Thoracic aorta (tissue), 2 donors: Measurements from ENCODE around the gene PEAK3. TPM values are rescaled to one million over a fixed set of nuclear protein-coding genes. Genes with fewer than 3 reads are reported as not detected.

Experiments
- ATAC-seq: fragments of 150-250 bp; one replicate; pipeline ENCODE4 v1.8.0; 2017; ENCODE audit warnings: low read depth; ENCODE audit not compliant: insufficient number of reproducible peaks, low FRiP score
- DNase-seq: peaks from one replicate; pipeline ENCODE4 v3.0.0-alpha.2; 2020; ENCODE audit warnings: low spot score
- H3K27ac ChIP-seq, 2 donors: fragments of 200-600 bp; sonication (generic); 1 replicate in 1 of 2; 2 replicates in 1 of 2; pipeline ENCODE4 v1.5.1; 2016; ENCODE audit warnings: mild to moderate bottlenecking in 2 of 2, moderate library complexity in 2 of 2
- H3K27me3 ChIP-seq: fragments of 200-600 bp; sonication (generic); replicated peaks from 2 replicates; pipeline ENCODE4 v1.6.0; 2016; ENCODE audit warnings: mild to moderate bottlenecking; ENCODE audit not compliant: insufficient read depth
- H3K36me3 ChIP-seq: fragments of 200-600 bp; sonication (generic); one replicate; pipeline ENCODE4 v1.5.1; 2016
- H3K4me1 ChIP-seq, 2 donors: fragments of 200-600 bp; sonication (generic); 1 replicate in 1 of 2; 2 replicates in 1 of 2; pipeline versions ENCODE4 v1.5.1 to v1.6.0; 2016; ENCODE audit warnings: low read depth in 2 of 2, mild to moderate bottlenecking in 1 of 2; ENCODE audit not compliant: control insufficient read depth in 1 of 2
- H3K4me3 ChIP-seq: fragments of 200-600 bp; sonication (generic); 2 replicates; pipeline ENCODE4 v1.5.1; 2016; ENCODE audit warnings: mild to moderate bottlenecking
- H3K9me3 ChIP-seq: fragments of 200-600 bp; sonication (generic); 2 replicates; pipeline ENCODE4 v1.5.1; 2016
- CTCF ChIP-seq: fragments of 200-600 bp; sonication (generic); IDR thresholded peaks from one replicate; pipeline ENCODE4 v1.5.1; 2019; ENCODE audit warnings: antibody characterized with exemption
- total RNA-seq, 2 donors: library from RNA; depleted of rRNA; stranded (reverse); fragments of >200 nt; gene quantifications; one replicate each; pipeline versions ENCODE4 v1.1.0 to v1.2.3, GENCODE V29; 2016

Gene PEAK3
- total RNA-seq, 2 donors from 2014 or later: 1.2 to 3.0 TPM

- TF ChIP-seq CTCF: no peak
- Histone ChIP-seq H3K27me3 (no peaks in the 10 kb centered on the region), H3K4me1 (peaks cover 8 to 23% of the 10 kb centered on the region in 2 donors), H3K27ac (no peak overlapping the region), H3K4me3 (no peak overlapping the region), H3K36me3 (peaks cover 7% of the 10 kb centered on the region), H3K9me3 (no peaks in the 10 kb centered on the region)
- ATAC-seq (no peak), DNase-seq (no peak)
These were observed 42.4 kb upstream of the PEAK3 start for GRCh38 chr19:2324220-2324948.

GRCh38 chr19:2323707-2324106 is 41.7 kb upstream of the PEAK3 start:
- H3K4me3 ChIP-seq: no peak overlapping the region
- H3K27ac ChIP-seq: no peak overlapping the region
- DNase-seq (no peak), ATAC-seq (no peak)
- TF ChIP-seq CTCF: no peak
- peaks cover 3 to 18% of the 10 kb centered on the region in 2 donors for H3K4me1 ChIP-seq
- H3K9me3 ChIP-seq: no peaks in the 10 kb centered on the region
- H3K27me3 ChIP-seq: no peaks in the 10 kb centered on the region
- peaks cover 7% of the 10 kb centered on the region for H3K36me3 ChIP-seq

GRCh38 chr19:2321565-2322283 is 39.7 kb upstream of the PEAK3 start:
- Histone ChIP-seq H3K27me3 (no peaks in the 10 kb centered on the region), H3K27ac (no peak overlapping the region), H3K36me3 (peaks cover 7% of the 10 kb centered on the region), H3K9me3 (no peaks in the 10 kb centered on the region), H3K4me3 (no peak overlapping the region), H3K4me1 (peaks cover 0 to 12% of the 10 kb centered on the region in 2 donors)
- no peak for TF ChIP-seq CTCF
- no peak for ATAC-seq
- no peak for DNase-seq

- H3K27ac ChIP-seq: no peak overlapping the region
- H3K36me3 ChIP-seq: peaks cover 7% of the 10 kb centered on the region
- ATAC-seq (no peak), DNase-seq (no peak)
- H3K4me3 ChIP-seq: no peak overlapping the region
- H3K9me3 ChIP-seq: no peaks in the 10 kb centered on the region
- TF ChIP-seq CTCF: no peak
- H3K4me1 ChIP-seq: peaks cover 0 to 6% of the 10 kb centered on the region in 2 donors
- no peaks in the 10 kb centered on the region for H3K27me3 ChIP-seq
These were observed 39.0 kb upstream of the PEAK3 start for GRCh38 chr19:2320939-2321338.

GRCh38 chr19:2320049-2320448 is 38.1 kb upstream of the PEAK3 start:
- H3K27me3 ChIP-seq: no peaks in the 10 kb centered on the region
- no peak overlapping the region for H3K27ac ChIP-seq
- TF ChIP-seq CTCF: no peak
- H3K36me3 ChIP-seq: peaks cover 7% of the 10 kb centered on the region
- DNase-seq: no peak
- H3K4me1 ChIP-seq: peaks cover 0 to 6% of the 10 kb centered on the region in 2 donors
- no peak for ATAC-seq
- H3K9me3 ChIP-seq: peaks cover 3% of the 10 kb centered on the region
- H3K4me3 ChIP-seq: no peak overlapping the region
